ENCODE results near the gene AP1G1.

AP1G1 gene

DNA sequence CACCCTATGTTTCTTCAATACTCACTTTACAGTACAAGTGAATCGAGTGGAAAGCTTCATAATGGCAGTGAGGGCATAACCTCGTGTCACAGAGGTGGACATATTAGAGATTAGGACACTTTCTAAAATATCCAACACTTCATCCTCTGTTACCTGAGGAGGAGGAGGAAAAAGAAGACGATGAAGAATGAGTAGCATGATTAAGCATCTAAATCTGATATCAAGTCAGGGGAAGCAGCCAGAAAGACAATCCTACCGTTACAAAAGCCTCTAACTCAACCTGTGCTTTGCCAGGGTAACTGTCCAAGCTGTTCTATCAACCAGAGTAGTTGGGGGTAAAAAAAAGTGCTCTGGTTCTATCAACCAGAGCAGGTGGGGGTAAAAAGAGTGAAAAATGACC is 60.4 kb downstream of the AP1G1 start:
- no peak for DNase-seq

- DNase-seq, result peak; percentile 10
Observed at GRCh38 chr16:71746442-71747046, 62.1 kb downstream of the AP1G1 start.

GRCh38 chr16:71738855-71739254 is 69.8 kb downstream of the AP1G1 start:
- no peak for DNase-seq

DNA sequence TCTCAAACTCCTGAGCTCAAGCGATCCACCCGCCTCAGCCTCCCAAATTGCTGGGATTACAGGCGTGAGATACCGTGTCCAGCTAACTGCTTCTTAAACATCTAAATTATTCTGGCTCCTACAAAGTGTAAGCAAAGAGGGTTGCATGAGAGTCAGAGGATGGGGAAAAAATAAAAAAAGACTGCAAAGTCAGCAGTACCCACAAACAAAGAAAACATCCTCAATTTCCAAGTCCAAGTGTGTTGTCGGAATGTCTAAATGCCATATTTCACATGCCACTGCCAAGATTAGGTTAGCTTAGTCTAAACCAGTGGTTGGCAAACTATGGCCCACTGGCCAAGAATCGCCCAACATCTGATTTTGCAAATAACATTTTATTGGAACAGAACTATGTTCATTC is 71.1 kb downstream of the AP1G1 start:
- no peak for DNase-seq

DNA sequence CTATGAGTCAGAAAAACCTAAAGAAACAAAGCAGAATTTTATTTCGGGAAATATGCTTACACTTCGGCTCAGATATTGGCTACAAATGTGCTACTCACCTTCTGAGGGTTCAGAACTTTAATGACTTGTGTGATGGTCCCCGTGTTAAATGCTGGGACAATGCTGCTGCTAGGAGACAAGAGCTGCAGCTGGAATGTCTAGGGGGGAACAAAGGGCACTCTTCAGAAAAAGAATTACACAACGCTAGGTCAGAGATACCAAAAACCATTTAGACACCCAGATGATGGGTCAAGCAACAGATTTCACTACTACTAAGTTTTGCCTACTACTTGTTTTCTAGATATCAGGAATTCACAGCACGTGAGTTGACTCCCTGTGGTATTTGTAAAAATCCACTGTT is 74.1 kb downstream of the AP1G1 start:
- DNase-seq, result no peak

GRCh38 chr16:71732587-71732986 is 76.0 kb downstream of the AP1G1 start:
- no peak for DNase-seq

DNA sequence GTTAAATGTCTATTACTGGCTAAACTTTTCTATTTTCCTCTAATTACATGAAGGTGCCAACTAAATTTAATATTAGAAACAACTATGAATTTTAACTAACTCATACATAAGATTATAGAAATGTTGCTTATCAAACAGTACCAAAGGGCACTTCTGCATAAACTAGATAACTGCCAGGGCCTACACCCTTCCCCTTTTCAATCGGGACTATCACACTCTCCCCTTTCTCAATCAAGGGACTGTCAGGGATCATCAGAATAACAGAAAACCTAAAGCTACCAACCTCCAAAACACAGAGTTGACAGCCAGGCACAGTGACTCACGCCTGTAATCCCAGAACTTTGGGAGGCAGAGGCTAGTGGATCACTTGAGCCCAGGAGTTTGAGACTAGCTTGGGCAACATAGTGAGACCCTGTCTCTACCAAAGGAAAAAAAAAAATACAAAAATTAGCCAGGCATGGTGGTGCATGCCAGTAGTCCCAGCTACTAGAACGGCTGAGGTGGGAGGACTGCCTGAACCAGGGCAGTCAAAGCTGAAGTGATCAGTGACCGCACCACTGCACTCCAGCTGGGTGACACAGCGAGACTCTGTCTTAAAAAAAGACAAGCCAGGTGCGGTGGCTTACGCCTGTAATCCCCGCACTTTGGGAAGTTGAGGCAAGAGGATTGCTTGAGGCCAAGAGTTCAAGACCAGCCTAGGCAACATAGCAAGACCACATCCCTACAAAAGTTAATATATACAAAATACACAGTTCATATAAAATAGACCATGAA is 80.9 kb downstream of the AP1G1 start:
- DNase-seq, result no peak

- no peak for DNase-seq
Observed at GRCh38 chr16:71726476-71727315, 81.9 kb downstream of the AP1G1 start.

DNA sequence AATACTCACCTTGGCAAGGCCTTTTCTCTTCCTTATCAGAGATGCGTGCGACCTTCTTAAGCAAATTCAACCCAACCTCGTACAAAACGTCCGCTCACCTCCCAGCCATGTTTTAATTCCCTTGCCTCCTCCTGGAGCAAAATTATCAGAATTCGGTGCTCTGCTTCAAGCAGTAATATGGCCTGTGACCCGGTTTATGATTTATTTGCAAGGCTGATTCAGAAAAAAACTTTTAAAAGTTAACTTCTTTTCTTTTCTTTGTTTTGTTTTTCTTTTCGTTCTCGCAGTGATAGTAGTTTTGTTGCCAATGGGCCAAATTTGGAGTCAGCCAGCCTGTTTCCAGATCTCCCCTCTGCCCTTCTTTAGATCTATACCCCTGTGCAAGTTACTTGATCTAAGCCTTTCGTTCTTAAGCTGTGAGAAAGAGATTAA is 84.3 kb downstream of the AP1G1 start, which contains the start of gene PHLPP2:
Gene PHLPP2 (minus strand): TSS at position 382 of the 432 bp plus-strand sequence. CDS start 9,906 bp downstream, outside the sequence.
- DNase-seq, result no peak

DNA sequence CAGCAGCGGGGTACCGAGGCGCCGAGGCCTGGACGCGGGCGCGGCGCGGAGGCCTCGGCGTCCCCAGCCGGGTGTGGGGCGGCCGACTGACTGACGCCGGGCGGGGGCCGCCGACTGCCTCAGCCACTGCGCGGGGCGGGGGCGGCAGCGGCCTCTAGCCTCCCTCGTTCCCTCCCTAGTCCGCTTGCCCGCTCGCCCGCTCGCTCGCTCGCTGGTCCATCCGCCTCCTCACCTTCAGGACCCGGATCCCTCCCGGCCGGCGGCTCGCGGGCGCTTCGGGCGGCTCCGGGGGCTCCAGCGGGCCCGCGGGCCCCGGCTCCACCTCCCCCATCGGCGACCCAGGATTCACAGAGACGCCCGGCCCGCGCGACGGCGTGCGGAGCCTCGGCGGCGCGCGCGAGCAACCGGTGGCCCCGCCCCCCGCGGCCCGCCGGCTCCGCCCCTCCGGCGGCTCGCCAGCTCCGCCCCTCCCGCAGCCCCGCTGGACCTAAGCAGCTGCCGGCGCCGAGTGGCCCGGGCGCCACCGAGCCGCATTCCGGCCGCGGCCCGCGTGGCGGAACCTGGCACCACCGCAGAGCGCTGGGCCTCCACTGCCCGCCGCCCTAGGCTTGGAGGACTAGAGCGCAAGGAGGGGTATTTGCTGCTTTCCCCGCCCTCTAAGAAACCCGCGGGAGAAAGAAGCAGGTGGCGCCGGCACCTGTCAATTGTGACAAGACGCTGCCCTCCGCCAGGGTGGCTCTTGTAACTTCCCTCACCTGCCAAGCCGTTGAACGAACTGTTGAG is 84.9 kb downstream of the AP1G1 start:
- peak; percentile 24 for DNase-seq

DNA sequence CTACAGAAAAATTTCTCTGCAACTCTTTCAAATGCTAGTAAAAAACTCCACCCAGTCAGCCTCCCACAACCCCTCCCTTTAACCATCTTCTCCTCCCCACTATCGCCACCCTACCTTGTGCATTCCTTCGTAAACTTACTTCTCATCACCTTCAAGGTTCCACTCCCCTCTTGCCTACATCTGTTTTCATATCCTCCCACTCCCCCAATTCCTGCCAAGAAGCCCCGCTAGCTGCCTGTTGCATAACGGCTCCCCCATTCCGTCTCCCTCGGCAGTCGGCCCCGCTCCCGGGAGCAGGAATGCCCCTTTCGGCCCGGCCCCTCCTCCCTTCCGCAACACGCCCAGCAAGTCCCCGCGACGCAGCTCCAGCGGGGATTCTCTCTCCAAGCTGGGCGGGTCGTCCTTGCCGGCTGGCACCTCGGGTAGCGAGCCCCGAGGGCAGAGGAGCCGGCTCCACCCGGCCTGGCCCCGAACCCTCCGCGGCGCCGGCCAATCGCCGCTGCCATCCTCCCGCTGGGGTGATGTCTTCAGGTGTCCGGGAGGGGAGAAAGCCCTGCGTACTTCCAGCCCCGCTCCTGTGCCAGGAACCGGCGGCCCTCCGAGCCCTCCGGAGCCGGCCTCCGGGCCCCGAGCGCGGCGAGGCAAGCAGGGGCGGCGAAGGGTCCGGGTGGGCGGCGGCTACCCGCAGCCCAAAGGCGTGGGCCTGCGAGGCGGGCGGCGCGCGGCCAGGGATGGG is 85.7 kb downstream of the AP1G1 start:
- DNase-seq, result peak; percentile 39

GRCh38 chr16:71721066-71721740 is 87.4 kb downstream of the AP1G1 start:
- no peak for DNase-seq

DNA sequence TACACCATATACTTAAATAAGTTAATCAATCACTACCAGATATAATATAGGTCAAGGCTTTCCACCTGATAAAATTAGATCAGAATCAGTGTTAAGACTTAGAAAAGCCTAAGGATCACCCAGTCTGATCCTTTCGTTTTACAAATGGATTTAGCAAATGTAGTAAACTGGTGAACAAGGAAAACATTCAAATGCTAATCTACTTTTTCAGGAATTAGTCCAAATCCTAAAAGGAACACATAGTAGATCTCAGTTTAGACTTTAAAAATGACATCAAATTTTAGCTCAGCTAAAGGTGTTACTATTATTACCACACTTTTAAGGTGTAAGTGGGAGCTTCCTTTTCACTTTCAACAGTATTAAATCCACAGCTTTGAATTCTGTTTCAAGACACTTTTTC is 96.1 kb downstream of the AP1G1 start:
- no peak for DNase-seq

GRCh38 chr16:71711789-71712188 is 96.8 kb downstream of the AP1G1 start:
- DNase-seq, result no peak

GRCh38 chr16:71709229-71709781 is 99.3 kb downstream of the AP1G1 start:
- DNase-seq, result no peak

GRCh38 chr16:71708696-71709095 is 99.9 kb downstream of the AP1G1 start:
- no peak for DNase-seq

- no peak for DNase-seq
Observed at GRCh38 chr16:71707199-71707598, 101.4 kb downstream of the AP1G1 start.

DNA sequence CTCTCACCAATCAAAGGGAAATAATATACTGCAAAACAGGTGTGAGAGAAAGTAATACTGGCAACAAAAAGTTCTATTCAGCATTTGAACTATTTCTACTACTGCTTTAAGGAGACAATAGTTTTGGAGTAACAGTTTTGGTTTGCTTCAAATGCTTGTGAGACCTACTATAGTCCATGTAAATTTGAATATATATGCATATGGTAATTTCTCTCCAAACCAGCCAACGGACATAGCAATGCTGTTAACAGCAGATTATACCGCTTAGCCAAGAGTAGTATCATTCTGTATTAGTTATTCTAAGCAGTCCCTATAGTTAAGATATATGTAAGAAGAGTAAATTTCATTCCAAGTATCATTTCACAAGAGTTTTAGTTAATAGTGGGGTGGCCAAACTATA is 102.6 kb downstream of the AP1G1 start:
- DNase-seq, result no peak

GRCh38 chr16:71703333-71703732 is 105.3 kb downstream of the AP1G1 start:
- DNase-seq, result no peak

DNA sequence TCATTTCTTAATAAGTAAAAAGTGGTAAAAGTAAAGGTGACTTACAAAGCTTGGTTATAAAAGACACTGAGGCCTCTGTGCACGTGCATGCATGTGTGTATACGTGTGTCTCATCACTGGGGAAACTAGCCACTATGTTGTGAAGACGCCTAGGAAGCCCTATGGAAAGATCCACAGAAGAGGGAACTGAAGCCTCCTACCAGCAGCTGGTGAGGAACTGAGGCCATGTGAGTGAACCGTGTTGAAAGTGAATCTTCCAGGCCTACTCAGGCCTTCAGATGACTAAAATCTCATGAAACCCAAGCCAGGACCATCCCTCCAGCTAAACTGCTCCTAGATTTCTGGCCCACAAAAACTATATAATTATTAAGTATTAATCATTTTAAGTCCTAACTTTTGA is 107.8 kb downstream of the AP1G1 start:
- no peak for DNase-seq

- no peak for DNase-seq
Observed at GRCh38 chr16:71698491-71698890, 110.1 kb downstream of the AP1G1 start.
